PC-3 (cell line): ENCODE measurements around the gene SRSF8.

Source experiments
- EZH2 ChIP-seq: fragments of 300-600 bp; sonication (generic); IDR thresholded peaks from one replicate; pipeline ENCODE4 v1.6.1; 2017; ENCODE audit warnings: antibody characterized with exemption, mild to moderate bottlenecking, low read length; ENCODE audit not compliant: unreplicated experiment
- EZH2phosphoT487 ChIP-seq: fragments of 300-600 bp; sonication (generic); IDR thresholded peaks from 2 replicates; pipeline ENCODE4 v1.6.1; 2018; ENCODE audit warnings: mild to moderate bottlenecking, antibody characterized with exemption, low read length, borderline replicate concordance
- TF ChIP-seq, protein P1 (sequence below): fragments of 300-600 bp; sonication (generic); conservative IDR thresholded peaks from 2 replicates; pipeline ENCODE4 v1.5.1; 2017; ENCODE audit warnings: antibody characterized with exemption, low read depth, mild to moderate bottlenecking, low read length

DNA sequence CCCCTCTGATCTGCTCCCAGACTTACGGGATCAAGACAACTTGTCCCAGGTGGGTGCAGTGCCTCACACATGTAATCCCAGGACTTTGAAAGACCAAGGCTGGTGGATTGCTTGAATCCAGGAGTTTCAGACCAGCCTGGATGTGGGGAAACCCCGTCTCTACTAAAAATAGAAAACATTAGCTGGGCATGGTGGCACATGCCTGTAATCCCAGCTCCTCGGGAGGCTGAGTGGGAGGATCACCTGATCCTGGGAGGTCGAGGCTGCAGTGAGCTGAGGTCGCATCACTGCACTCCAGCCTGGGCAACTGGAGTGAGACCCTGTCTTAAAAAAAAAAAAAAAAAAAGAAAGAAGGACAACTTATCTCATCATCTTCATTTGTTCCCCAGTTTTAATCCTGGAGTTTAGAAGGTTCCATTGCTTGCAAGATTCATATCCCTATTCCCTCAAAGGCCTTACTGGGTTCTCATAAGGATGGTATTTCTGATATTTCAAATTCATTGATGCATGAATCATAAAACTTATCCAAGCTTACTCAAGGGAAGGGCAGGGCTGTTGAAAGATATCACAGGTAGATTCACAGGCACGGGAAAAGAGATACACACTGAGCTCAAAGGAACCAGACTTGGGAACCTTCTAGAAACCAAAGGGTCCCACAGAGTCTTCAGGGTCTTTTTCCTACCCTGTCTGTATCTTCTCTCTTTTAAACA is 37.6 kb downstream of the SRSF8 start:
- TF ChIP-seq, protein P1, sequence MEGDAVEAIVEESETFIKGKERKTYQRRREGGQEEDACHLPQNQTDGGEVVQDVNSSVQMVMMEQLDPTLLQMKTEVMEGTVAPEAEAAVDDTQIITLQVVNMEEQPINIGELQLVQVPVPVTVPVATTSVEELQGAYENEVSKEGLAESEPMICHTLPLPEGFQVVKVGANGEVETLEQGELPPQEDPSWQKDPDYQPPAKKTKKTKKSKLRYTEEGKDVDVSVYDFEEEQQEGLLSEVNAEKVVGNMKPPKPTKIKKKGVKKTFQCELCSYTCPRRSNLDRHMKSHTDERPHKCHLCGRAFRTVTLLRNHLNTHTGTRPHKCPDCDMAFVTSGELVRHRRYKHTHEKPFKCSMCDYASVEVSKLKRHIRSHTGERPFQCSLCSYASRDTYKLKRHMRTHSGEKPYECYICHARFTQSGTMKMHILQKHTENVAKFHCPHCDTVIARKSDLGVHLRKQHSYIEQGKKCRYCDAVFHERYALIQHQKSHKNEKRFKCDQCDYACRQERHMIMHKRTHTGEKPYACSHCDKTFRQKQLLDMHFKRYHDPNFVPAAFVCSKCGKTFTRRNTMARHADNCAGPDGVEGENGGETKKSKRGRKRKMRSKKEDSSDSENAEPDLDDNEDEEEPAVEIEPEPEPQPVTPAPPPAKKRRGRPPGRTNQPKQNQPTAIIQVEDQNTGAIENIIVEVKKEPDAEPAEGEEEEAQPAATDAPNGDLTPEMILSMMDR: no peak
- TF ChIP-seq EZH2phosphoT487 (no peak), EZH2 (no peak)
